A673 (cell line): ENCODE measurements around the gene PLXND1.

ENCODE experiments used
- EZH2 ChIP-seq: fragments of 200-600 bp; sonication (generic); IDR thresholded peaks from 2 replicates; pipeline ENCODE4 v1.6.1; 2017; ENCODE audit warnings: borderline replicate concordance, low read depth, mild to moderate bottlenecking, mixed read lengths, antibody characterized with exemption, low read length; ENCODE audit not compliant: poor library complexity, severe bottlenecking
- TF ChIP-seq, protein P1 (sequence below): fragments of 300-800, 200-600 bp; sonication (generic); conservative IDR thresholded peaks from 2 replicates; pipeline ENCODE4 v1.5.1; 2017; ENCODE audit warnings: low read depth, mild to moderate bottlenecking, antibody characterized with exemption, low read length, moderate library complexity, mixed read lengths

DNA sequence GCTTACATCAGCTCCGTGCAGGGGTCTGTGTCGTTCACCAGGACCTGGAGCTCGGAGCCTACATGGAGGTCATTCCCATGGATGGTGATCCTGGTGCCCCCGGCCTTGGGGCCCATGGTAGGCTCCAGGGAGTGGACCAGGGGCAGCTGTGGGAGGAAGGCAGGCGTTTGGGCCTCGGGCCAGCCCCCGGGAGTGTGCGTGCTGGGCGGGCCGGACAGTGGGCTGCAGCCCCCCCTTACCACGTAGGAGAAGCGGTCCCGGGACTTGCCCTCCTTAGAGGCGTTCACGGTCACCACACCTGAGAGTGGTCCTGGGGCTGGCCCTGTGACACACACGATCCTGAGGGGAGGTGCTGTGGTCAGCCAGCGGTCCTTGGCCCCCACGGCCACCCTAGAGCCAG is 33.9 kb downstream of the PLXND1 start:
- TF ChIP-seq, protein P1, sequence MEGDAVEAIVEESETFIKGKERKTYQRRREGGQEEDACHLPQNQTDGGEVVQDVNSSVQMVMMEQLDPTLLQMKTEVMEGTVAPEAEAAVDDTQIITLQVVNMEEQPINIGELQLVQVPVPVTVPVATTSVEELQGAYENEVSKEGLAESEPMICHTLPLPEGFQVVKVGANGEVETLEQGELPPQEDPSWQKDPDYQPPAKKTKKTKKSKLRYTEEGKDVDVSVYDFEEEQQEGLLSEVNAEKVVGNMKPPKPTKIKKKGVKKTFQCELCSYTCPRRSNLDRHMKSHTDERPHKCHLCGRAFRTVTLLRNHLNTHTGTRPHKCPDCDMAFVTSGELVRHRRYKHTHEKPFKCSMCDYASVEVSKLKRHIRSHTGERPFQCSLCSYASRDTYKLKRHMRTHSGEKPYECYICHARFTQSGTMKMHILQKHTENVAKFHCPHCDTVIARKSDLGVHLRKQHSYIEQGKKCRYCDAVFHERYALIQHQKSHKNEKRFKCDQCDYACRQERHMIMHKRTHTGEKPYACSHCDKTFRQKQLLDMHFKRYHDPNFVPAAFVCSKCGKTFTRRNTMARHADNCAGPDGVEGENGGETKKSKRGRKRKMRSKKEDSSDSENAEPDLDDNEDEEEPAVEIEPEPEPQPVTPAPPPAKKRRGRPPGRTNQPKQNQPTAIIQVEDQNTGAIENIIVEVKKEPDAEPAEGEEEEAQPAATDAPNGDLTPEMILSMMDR: no peak
- no peak for TF ChIP-seq EZH2
